Measurements from ENCODE around the gene PELO. TPM values are rescaled to one million over a fixed set of nuclear protein-coding genes. Genes with fewer than 3 reads are reported as not detected.

The PELO gene
- total RNA-seq, 1 experiment from 2014 or later = 18.7 TPM

GRCh38 chr5:52821901-52822300 is 34.2 kb downstream of the PELO start (continued):
- no peak for TF ChIP-seq USF1 (CRISPR knock-in tag; IDR thresholded peaks at IDR 0.05)
- TF ChIP-seq FOXP4 (CRISPR knock-in tag; IDR thresholded peaks at IDR 0.05) = no peak
- TF ChIP-seq TP53 (CRISPR knock-in tag; IDR thresholded peaks at IDR 0.05) = no peak
- no peak for TF ChIP-seq NR1H2 (CRISPR knock-in tag; IDR thresholded peaks at IDR 0.05)
- no peak for TF ChIP-seq CTCF (IDR thresholded peaks at IDR 0.05)
- TF ChIP-seq OVOL2 (CRISPR knock-in tag; IDR thresholded peaks at IDR 0.05; ENCODE audit: borderline replicate concordance) = no peak

GRCh38 chr5:52822437-52822836 is 34.7 kb downstream of the PELO start:
- Mint-ChIP-seq H3K27me3 (ENCODE audit: low read depth) (no peaks in the 10 kb centered on the region), H3K27ac (no peak overlapping the region), H3K9me3 (peaks cover 7% of the 10 kb centered on the region), H3K36me3 (peaks cover 10% of the 10 kb centered on the region), H3K4me3 (no peak overlapping the region), H3K4me1 (peaks cover 11% of the 10 kb centered on the region)
- ChIA-PET POLR2A (no interaction called here), CTCF (interaction anchor here (1.2 kb wide), 1 partner anchor 293 kb away, joined by 4 read pairs; no protein-coding TSS in a partner anchor)
- ATAC-seq = no peak
- DNase-seq (ENCODE audit: low spot score) = no peak
- TF ChIP-seq ATF1 (CRISPR knock-in tag; IDR thresholded peaks at IDR 0.05) (no peak), ZMAT4 (CRISPR knock-in tag; IDR thresholded peaks at IDR 0.05) (no peak), HMGXB4 (CRISPR knock-in tag; IDR thresholded peaks at IDR 0.05) (no peak), USF2 (CRISPR knock-in tag; IDR thresholded peaks at IDR 0.05) (no peak), ZNF532 (CRISPR knock-in tag; IDR thresholded peaks at IDR 0.05; ENCODE audit: borderline replicate concordance) (no peak), ZBTB43 (CRISPR knock-in tag; IDR thresholded peaks at IDR 0.05) (no peak), EMX1 (CRISPR knock-in tag; IDR thresholded peaks at IDR 0.05) (no peak), ETV6 (CRISPR knock-in tag; IDR thresholded peaks at IDR 0.05) (no peak)
